Hippocampal formation (tissue), 2 donors: Measurements from ENCODE around the gene GGN.
A peak's percentile ranks its signal among the peaks of the same experiment; 100 is the strongest.
"Not testable (repeated sequence)": the region's sequence is repeated elsewhere in the genome, so short reads cannot be mapped to it uniquely, and the experiment has no call there.

ENCODE experiments used
- DNase-seq, 2 donors: peaks; one replicate each; lab custom pipeline; 2025; lab: John Stamatoyannopoulos, UW

The GGN gene

GRCh38 chr19:38362076-38362945 lies 25.5 kb downstream of the GGN start:
- DNase-seq: no peak

GRCh38 chr19:38361633-38362075 lies 26.2 kb downstream of the GGN start:
- DNase-seq: peak in 1 of 2 donors; percentile 61

GRCh38 chr19:38360839-38361631 lies 26.8 kb downstream of the GGN start:
- DNase-seq: no peak

GRCh38 chr19:38360351-38360750 lies 27.5 kb downstream of the GGN start:
- DNase-seq: no peak

GRCh38 chr19:38359242-38360021 lies 28.4 kb downstream of the GGN start:
- no peak for DNase-seq

GRCh38 chr19:38358071-38358470 lies 29.8 kb downstream of the GGN start:
- DNase-seq: no peak

GRCh38 chr19:38355728-38356725 lies 31.8 kb downstream of the GGN start:
- DNase-seq: no peak

GRCh38 chr19:38352611-38353010 lies 35.2 kb downstream of the GGN start:
- DNase-seq: no peak

GRCh38 chr19:38351865-38352395 lies 35.9 kb downstream of the GGN start:
- no peak for DNase-seq

GRCh38 chr19:38350883-38351282 lies 37.0 kb downstream of the GGN start:
- DNase-seq: no peak

- DNase-seq: no peak
Measured at GRCh38 chr19:38346837-38347236, 41.0 kb downstream of the GGN start.

GRCh38 chr19:38340927-38341326 lies 46.9 kb downstream of the GGN start:
- no peak for DNase-seq

- not testable (repeated sequence) for DNase-seq
Measured at GRCh38 chr19:38339011-38339410, 48.8 kb downstream of the GGN start.

GRCh38 chr19:38337360-38337653 lies 50.5 kb downstream of the GGN start:
- no peak for DNase-seq

- DNase-seq: peak; percentile 79 to 84
Measured at GRCh38 chr19:38336638-38337359, 51.0 kb downstream of the GGN start.

- DNase-seq: peak; percentile 91 to 92
Measured at GRCh38 chr19:38335949-38336637, 51.7 kb downstream of the GGN start.
